ENCODE results near the gene SHB.

Gene SHB

GRCh38 chr9:38086496-38086895 is 17.5 kb upstream of the SHB start:
- DNase-seq (ENCODE audit: low spot score), result no peak

- DNase-seq (ENCODE audit: low spot score), result no peak
These were observed 16.3 kb upstream of the SHB start for GRCh38 chr9:38085308-38085707.

GRCh38 chr9:38084556-38084880 is 15.5 kb upstream of the SHB start:
- DNase-seq (ENCODE audit: low spot score), result no peak

GRCh38 chr9:38083858-38084555 is 15.0 kb upstream of the SHB start:
- DNase-seq (ENCODE audit: low spot score), result no peak

GRCh38 chr9:38082446-38083287 is 13.6 kb upstream of the SHB start:
- no peak for DNase-seq (ENCODE audit: low spot score)

GRCh38 chr9:38081356-38082108 is 12.5 kb upstream of the SHB start:
- no peak for DNase-seq (ENCODE audit: low spot score)

GRCh38 chr9:38079461-38080031 is 10.5 kb upstream of the SHB start:
- no peak for DNase-seq (ENCODE audit: low spot score)

- DNase-seq (ENCODE audit: low spot score), result no peak
These were observed 6.2 kb upstream of the SHB start for GRCh38 chr9:38075272-38075671.

GRCh38 chr9:38074441-38074961 is 5.5 kb upstream of the SHB start:
- no peak for DNase-seq (ENCODE audit: low spot score)

GRCh38 chr9:38073882-38074281 is 4.9 kb upstream of the SHB start:
- DNase-seq (ENCODE audit: low spot score), result no peak

- no peak for DNase-seq (ENCODE audit: low spot score)
These were observed 2.6 kb upstream of the SHB start for GRCh38 chr9:38071470-38072134.

- no peak for DNase-seq (ENCODE audit: low spot score)
These were observed 957 bp downstream of the SHB start for GRCh38 chr9:38067859-38068681.

- no peak for DNase-seq (ENCODE audit: low spot score)
These were observed 1.8 kb downstream of the SHB start for GRCh38 chr9:38066914-38067858.

- DNase-seq (ENCODE audit: low spot score), result no peak
These were observed 2.7 kb downstream of the SHB start for GRCh38 chr9:38066197-38066913.

- DNase-seq (ENCODE audit: low spot score), result no peak
These were observed 3.5 kb downstream of the SHB start for GRCh38 chr9:38065369-38066075.

- DNase-seq (ENCODE audit: low spot score), result no peak
These were observed 4.1 kb downstream of the SHB start for GRCh38 chr9:38064842-38065368.

GRCh38 chr9:38063363-38063707 is 5.7 kb downstream of the SHB start:
- DNase-seq (ENCODE audit: low spot score), result no peak

Data from AG08396 (cell line).